ENCODE measurements around the gene CCDC191.

- TF ChIP-seq, protein P1, sequence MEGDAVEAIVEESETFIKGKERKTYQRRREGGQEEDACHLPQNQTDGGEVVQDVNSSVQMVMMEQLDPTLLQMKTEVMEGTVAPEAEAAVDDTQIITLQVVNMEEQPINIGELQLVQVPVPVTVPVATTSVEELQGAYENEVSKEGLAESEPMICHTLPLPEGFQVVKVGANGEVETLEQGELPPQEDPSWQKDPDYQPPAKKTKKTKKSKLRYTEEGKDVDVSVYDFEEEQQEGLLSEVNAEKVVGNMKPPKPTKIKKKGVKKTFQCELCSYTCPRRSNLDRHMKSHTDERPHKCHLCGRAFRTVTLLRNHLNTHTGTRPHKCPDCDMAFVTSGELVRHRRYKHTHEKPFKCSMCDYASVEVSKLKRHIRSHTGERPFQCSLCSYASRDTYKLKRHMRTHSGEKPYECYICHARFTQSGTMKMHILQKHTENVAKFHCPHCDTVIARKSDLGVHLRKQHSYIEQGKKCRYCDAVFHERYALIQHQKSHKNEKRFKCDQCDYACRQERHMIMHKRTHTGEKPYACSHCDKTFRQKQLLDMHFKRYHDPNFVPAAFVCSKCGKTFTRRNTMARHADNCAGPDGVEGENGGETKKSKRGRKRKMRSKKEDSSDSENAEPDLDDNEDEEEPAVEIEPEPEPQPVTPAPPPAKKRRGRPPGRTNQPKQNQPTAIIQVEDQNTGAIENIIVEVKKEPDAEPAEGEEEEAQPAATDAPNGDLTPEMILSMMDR (IDR thresholded peaks at IDR 0.05) = no peak
- no peak for TF ChIP-seq POLR2A (IDR thresholded peaks at IDR 0.05)
Observed at GRCh38 chr3:113968986-113969385, 87.3 kb downstream of the CCDC191 start.

Measured in thyroid gland (tissue), 4 donors.